HL-60 (cell line): Measurements from ENCODE around the gene SPTB.

Experiments used
- DNase-seq, 2 experiments: peaks; one replicate each; pipeline ENCODE4 v3.0.0-alpha.2; 2010 to 2020; ENCODE audit warnings: low read depth in 1 of 2, low spot score in 1 of 2
- H3K27ac ChIP-seq: fragments of 250-450 bp; sonication (Bioruptor Pico); replicated peaks from 2 replicates; pipeline ENCODE4 v1.5.1; 2020; ENCODE audit warnings: mild to moderate bottlenecking, moderate library complexity
- H3K27me3 ChIP-seq: fragments of 250-450 bp; sonication (Bioruptor Pico); 2 replicates; pipeline ENCODE4 v1.5.1; 2021; ENCODE audit warnings: mild to moderate bottlenecking, moderate library complexity; ENCODE audit not compliant: insufficient read depth, poor library complexity, severe bottlenecking
- H3K4me3 ChIP-seq: replicated peaks from 2 replicates; pipeline ENCODE4 v1.5.1; 2011; ENCODE audit warnings: mild to moderate bottlenecking, control low read depth, low read length; ENCODE audit not compliant: insufficient read depth
- GABPA ChIP-seq: IDR thresholded peaks from 2 replicates; pipeline ENCODE4 v1.6.1; 2012; ENCODE audit warnings: low read depth
- POLR2AphosphoS5 ChIP-seq: IDR thresholded peaks from 2 replicates; pipeline ENCODE4 v1.6.1; 2012; ENCODE audit warnings: low read depth
- SPI1 ChIP-seq: IDR thresholded peaks from 2 replicates; pipeline ENCODE4 v1.6.1; 2012; ENCODE audit warnings: low read depth, mild to moderate bottlenecking, borderline replicate concordance
- TF ChIP-seq, protein P1 (sequence below): IDR thresholded peaks from 2 replicates; pipeline ENCODE4 v1.6.1; 2012; ENCODE audit warnings: low read depth; ENCODE audit not compliant: insufficient replicate concordance
- TF ChIP-seq, protein P2 (sequence below): IDR thresholded peaks from one replicate; pipeline ENCODE4 v1.5.1; 2011; ENCODE audit warnings: low read length, control low read depth, inconsistent platforms; ENCODE audit not compliant: insufficient read depth

Gene SPTB

DNA sequence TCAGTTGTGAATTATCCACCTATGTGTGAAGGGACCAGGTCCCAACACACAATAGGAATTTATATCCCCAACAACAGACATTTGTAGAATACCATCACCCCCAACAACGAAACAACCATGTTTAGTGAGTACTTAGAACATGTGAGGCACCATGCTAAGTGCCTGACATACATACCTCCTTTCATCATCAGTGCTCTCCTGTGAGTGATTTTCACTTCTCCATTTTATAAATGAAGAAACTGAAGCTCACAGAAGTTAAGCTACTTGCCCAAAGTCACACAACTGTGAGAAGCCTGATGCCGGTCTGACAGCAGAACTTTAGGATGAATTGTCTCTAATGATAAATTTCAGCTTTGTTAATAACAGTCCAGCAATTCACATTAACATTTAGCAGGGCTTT lies 35.4 kb downstream of the SPTB start:
- TF ChIP-seq, protein P1, sequence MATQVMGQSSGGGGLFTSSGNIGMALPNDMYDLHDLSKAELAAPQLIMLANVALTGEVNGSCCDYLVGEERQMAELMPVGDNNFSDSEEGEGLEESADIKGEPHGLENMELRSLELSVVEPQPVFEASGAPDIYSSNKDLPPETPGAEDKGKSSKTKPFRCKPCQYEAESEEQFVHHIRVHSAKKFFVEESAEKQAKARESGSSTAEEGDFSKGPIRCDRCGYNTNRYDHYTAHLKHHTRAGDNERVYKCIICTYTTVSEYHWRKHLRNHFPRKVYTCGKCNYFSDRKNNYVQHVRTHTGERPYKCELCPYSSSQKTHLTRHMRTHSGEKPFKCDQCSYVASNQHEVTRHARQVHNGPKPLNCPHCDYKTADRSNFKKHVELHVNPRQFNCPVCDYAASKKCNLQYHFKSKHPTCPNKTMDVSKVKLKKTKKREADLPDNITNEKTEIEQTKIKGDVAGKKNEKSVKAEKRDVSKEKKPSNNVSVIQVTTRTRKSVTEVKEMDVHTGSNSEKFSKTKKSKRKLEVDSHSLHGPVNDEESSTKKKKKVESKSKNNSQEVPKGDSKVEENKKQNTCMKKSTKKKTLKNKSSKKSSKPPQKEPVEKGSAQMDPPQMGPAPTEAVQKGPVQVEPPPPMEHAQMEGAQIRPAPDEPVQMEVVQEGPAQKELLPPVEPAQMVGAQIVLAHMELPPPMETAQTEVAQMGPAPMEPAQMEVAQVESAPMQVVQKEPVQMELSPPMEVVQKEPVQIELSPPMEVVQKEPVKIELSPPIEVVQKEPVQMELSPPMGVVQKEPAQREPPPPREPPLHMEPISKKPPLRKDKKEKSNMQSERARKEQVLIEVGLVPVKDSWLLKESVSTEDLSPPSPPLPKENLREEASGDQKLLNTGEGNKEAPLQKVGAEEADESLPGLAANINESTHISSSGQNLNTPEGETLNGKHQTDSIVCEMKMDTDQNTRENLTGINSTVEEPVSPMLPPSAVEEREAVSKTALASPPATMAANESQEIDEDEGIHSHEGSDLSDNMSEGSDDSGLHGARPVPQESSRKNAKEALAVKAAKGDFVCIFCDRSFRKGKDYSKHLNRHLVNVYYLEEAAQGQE: no peak
- TF ChIP-seq SPI1 (peak; percentile 74; the same call in 1 of the 2 replicates), POLR2AphosphoS5 (no peak), GABPA (no peak)
- TF ChIP-seq, protein P2, sequence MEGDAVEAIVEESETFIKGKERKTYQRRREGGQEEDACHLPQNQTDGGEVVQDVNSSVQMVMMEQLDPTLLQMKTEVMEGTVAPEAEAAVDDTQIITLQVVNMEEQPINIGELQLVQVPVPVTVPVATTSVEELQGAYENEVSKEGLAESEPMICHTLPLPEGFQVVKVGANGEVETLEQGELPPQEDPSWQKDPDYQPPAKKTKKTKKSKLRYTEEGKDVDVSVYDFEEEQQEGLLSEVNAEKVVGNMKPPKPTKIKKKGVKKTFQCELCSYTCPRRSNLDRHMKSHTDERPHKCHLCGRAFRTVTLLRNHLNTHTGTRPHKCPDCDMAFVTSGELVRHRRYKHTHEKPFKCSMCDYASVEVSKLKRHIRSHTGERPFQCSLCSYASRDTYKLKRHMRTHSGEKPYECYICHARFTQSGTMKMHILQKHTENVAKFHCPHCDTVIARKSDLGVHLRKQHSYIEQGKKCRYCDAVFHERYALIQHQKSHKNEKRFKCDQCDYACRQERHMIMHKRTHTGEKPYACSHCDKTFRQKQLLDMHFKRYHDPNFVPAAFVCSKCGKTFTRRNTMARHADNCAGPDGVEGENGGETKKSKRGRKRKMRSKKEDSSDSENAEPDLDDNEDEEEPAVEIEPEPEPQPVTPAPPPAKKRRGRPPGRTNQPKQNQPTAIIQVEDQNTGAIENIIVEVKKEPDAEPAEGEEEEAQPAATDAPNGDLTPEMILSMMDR: no peak
- H3K4me3 ChIP-seq: no peak overlapping the region
- no peak overlapping the region for H3K27ac ChIP-seq
- peak in 1 of 2 experiments; percentile 2 for DNase-seq
- no peaks in the 10 kb centered on the region for H3K27me3 ChIP-seq

DNA sequence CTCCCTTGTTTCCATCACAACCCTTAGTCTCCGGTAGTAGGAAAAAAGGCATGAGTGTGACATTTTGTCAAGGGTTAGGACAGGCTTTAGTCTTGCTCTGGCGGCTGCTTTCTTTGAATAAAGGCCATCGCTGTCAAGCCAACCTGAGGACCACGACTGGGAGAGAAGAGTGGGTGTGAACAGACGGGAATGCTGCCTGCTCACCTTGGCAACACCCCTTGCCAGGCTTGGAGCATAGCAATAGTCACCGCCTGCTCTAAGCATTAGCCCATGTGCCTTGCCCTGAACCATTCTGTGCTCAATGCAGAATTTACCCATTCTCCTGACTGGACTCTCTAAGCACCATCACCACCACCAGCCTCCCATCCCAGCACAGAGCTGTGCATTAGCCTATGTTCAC lies 36.2 kb downstream of the SPTB start:
- no peak for DNase-seq
- Histone ChIP-seq H3K4me3 (no peak overlapping the region), H3K27ac (no peak overlapping the region), H3K27me3 (no peaks in the 10 kb centered on the region)
- TF ChIP-seq SPI1: no peak

DNA sequence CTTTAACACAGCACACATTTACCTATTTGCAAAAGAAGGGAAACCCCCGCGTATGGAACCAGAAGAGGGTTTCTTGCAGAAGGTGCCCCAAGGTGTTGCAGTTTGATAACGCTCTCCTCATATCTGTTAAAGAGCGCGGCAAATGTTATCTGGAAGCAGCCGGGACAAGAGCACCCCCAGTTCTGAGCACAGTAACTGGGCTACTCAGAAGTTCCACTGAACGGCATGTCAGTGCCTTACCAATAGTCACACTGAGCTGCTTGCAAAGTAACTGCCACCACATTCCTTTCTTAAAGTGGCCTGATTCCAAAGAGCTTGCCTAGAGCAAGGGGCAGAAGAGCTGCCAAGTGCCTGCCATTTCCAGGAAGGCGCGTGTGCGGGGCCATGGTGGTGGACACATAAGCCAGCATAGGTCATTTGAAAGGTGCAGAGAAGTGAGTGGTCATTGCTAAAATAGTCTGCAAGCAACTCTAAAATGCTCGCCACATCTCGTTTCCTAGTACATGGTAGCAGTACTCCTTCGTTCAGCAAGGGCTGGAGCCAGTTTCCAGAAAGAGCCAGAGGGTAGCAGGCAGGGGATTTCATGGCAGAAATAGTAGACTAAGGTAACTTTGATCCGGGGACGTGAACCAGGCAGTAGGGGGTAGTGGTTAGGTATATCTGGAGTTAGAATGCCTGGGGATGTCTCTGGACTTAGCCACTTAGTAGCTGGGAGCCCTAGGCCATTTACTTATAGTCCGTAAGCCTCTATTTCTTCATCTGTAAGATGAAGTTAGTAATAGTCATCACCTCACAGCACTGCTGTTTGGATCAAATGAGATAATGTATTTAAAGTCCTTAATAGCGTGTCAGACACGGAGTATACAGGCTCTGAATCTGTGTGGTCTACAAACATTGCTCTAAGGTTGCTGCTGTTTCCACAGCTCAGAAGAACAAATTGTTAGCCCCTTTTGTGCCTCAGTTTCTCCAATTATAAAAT lies 37.6 kb downstream of the SPTB start:
- H3K27me3 ChIP-seq: no peaks in the 10 kb centered on the region
- no peak for DNase-seq
- TF ChIP-seq, protein P2: no peak
- no peak for TF ChIP-seq GABPA
- no peak for TF ChIP-seq POLR2AphosphoS5
- TF ChIP-seq, protein P1: no peak
- no peak for TF ChIP-seq SPI1

DNA sequence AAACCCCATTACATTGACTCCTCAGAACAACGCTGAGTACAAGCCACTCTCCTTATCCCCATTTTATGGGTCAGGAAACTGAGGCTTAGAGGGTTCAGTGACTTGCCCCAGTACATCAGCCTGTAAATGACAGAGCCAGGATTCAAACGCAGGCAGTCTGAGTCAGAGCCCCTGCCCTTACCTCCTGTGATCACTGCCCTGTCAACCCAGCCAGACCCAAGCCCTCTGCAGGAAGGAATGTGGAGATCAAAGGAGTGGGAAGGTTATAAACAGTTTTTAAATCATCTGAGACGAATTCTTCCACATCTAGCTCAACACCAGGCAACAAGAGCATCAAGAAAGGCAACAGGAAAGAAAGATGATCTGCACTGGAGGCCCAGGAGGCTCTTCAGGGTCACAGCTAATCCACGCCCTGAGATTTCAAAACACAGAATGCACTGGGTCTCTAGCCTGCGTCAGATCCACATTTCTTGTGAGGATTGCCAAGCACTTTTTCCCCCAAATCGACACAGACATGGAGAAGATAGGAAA lies 38.5 kb downstream of the SPTB start:
- DNase-seq: no peak
- H3K27ac ChIP-seq: no peak overlapping the region
- TF ChIP-seq, protein P2: no peak
- TF ChIP-seq GABPA (no peak), POLR2AphosphoS5 (no peak), SPI1 (no peak)
- TF ChIP-seq, protein P1: no peak
- H3K4me3 ChIP-seq: no peak overlapping the region
- H3K27me3 ChIP-seq: no peaks in the 10 kb centered on the region

More for the DNA sequence above, 37.6 kb downstream of the SPTB start:
- Histone ChIP-seq H3K4me3 (no peak overlapping the region), H3K27ac (no peak overlapping the region)
